Smooth muscle cell (in vitro differentiated cells): ENCODE results near the gene SPHK1. TPM values are rescaled to one million over a fixed set of nuclear protein-coding genes. Genes with fewer than 3 reads are reported as not detected.

Experiments
- DNase-seq: peaks from one replicate; lab custom pipeline; 2025; ENCODE audit not compliant: unreplicated experiment; lab: John Stamatoyannopoulos, UW
- H2AFZ ChIP-seq: fragments of 200-600 bp; sonication (generic); 2 replicates; pipeline ENCODE4 v1.6.0; 2016; ENCODE audit warnings: antibody characterized with exemption, low read depth, mild to moderate bottlenecking
- H3F3A ChIP-seq: fragments of 200-600 bp; sonication (generic); 2 replicates; pipeline ENCODE4 v1.6.0; 2017; ENCODE audit warnings: antibody characterized with exemption, low read depth
- H3K27ac ChIP-seq: fragments of 200-600 bp; sonication (generic); 2 replicates; pipeline ENCODE4 v1.5.1; 2016; ENCODE audit warnings: low read depth, mild to moderate bottlenecking
- H3K27me3 ChIP-seq: fragments of 200-600 bp; sonication (generic); 2 replicates; pipeline ENCODE4 v1.6.1; 2016; ENCODE audit warnings: low read depth, mild to moderate bottlenecking
- H3K36me3 ChIP-seq: fragments of 200-600 bp; sonication (generic); 2 replicates; pipeline ENCODE4 v1.5.1; 2016; ENCODE audit warnings: low read depth
- H3K4me1 ChIP-seq: fragments of 200-600 bp; sonication (generic); 2 replicates; pipeline ENCODE4 v1.5.1; 2016; ENCODE audit warnings: low read depth
- H3K4me2 ChIP-seq: fragments of 200-600 bp; sonication (generic); 2 replicates; pipeline ENCODE4 v1.6.0; 2016; ENCODE audit warnings: mild to moderate bottlenecking
- H3K4me3 ChIP-seq: fragments of 200-600 bp; sonication (generic); 2 replicates; pipeline ENCODE4 v1.5.1; 2016; ENCODE audit warnings: mild to moderate bottlenecking
- H3K79me2 ChIP-seq: fragments of 200-600 bp; sonication (generic); 2 replicates; pipeline ENCODE4 v1.6.0; 2016; ENCODE audit warnings: low read depth, mild to moderate bottlenecking
- H3K9ac ChIP-seq: fragments of 200-600 bp; sonication (generic); 2 replicates; pipeline ENCODE4 v1.6.0; 2016; ENCODE audit warnings: low read depth
- H3K9me3 ChIP-seq: fragments of 200-600 bp; sonication (generic); replicated peaks from 2 replicates; pipeline ENCODE4 v1.5.1; 2016; ENCODE audit warnings: low read depth
- H4K20me1 ChIP-seq: fragments of 200-600 bp; sonication (generic); 2 replicates; pipeline ENCODE4 v1.6.0; 2016; ENCODE audit warnings: low read depth
- WGBS: methylation state at CpG from one replicate; pipeline ENCODE4 v1.1.7; 2016; ENCODE audit warnings: low lambda C conversion rate; 5-methylcytosine and 5-hydroxymethylcytosine counted together
- polyA plus RNA-seq: library from polyadenylated mRNA; unstranded; fragments of >200 nt; fragmentation: Nextera tagmentation; extraction: Ambion mirVana; gene quantifications from 2 replicates; pipeline ENCODE4 v1.2.1, GENCODE V29; 2016
- total RNA-seq: library from RNA; depleted of rRNA; stranded (reverse); fragments of >200 nt; gene quantifications from 2 replicates; pipeline ENCODE4 v1.2.3, GENCODE V29; 2014
- TF ChIP-seq, protein P1 (sequence below): fragments of 200-600 bp; sonication (generic); IDR thresholded peaks from 2 replicates; pipeline ENCODE4 v1.5.1; 2017; ENCODE audit warnings: borderline replicate concordance, mild to moderate bottlenecking, antibody characterized with exemption; ENCODE audit not compliant: insufficient read depth, poor library complexity, severe bottlenecking

The SPHK1 gene
- total and polyA plus RNA-seq, 2 experiments from 2014 or later = 20.1 to 24.8 TPM

DNA sequence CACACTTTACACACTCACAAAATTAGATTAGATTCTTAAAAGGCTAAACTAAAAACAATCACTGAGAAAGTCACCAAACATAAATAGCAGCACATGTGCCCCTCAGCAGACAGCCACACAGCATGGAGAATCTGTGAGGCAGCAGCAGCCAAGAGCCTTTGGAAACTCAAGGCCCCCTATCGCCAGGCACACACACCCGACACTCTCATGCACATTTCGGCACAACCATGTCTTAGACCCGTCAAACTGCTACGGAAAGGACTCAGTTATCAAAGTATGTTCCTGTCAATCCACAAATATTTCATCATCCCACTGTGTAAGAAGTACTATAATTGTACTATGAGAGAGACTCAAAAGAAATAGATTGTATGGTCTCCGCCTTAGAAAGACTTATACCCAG is 47.6 kb downstream of the SPHK1 start:
- TF ChIP-seq, protein P1, sequence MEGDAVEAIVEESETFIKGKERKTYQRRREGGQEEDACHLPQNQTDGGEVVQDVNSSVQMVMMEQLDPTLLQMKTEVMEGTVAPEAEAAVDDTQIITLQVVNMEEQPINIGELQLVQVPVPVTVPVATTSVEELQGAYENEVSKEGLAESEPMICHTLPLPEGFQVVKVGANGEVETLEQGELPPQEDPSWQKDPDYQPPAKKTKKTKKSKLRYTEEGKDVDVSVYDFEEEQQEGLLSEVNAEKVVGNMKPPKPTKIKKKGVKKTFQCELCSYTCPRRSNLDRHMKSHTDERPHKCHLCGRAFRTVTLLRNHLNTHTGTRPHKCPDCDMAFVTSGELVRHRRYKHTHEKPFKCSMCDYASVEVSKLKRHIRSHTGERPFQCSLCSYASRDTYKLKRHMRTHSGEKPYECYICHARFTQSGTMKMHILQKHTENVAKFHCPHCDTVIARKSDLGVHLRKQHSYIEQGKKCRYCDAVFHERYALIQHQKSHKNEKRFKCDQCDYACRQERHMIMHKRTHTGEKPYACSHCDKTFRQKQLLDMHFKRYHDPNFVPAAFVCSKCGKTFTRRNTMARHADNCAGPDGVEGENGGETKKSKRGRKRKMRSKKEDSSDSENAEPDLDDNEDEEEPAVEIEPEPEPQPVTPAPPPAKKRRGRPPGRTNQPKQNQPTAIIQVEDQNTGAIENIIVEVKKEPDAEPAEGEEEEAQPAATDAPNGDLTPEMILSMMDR = no peak
- H3K79me2 ChIP-seq = peaks cover 53% of the 10 kb centered on the region
- no peak overlapping the region for H3K27ac ChIP-seq
- H3F3A ChIP-seq = no peaks in the 10 kb centered on the region
- peaks cover 96% of the 10 kb centered on the region for H4K20me1 ChIP-seq
- H3K4me2 ChIP-seq = no peak overlapping the region
- no peaks in the 10 kb centered on the region for H3K36me3 ChIP-seq
- no peak overlapping the region for H3K4me3 ChIP-seq
- H3K9ac ChIP-seq = no peak overlapping the region
- no peak for DNase-seq
- 95% methylated on average over 6 of the region's 6 CpGs for WGBS
- H2AFZ ChIP-seq = no peak overlapping the region
- H3K27me3 ChIP-seq = no peaks in the 10 kb centered on the region
- H3K9me3 ChIP-seq = no peaks in the 10 kb centered on the region
- H3K4me1 ChIP-seq = no peaks in the 10 kb centered on the region

DNA sequence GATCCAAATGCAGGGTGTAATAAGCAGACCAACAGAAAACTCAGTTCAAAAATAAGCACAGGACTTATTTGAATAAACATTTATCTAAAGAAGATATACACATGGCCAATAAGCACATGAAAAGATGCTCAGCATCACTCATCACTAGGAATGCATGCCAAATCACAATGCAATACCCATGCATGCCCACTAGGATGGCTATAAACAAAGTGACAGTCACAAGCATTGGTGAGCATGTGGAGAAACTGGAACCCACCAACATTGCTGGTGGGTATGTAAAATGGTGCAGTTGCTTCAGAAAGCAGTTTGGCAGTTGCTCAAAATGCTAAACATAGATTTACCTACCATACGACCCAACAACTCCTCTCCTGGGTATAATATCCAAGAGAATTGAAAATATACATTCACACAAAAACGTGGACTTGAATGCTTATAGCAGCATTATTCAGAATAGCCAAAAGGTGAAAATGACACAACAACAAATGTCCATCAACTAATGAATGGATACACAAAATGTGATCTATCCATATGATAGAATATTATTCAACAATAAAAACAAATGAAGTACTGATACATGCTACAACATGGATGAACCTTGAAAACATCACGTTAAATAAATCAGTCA is 48.4 kb downstream of the SPHK1 start:
- Histone ChIP-seq H2AFZ (no peak overlapping the region), H4K20me1 (peaks cover 96% of the 10 kb centered on the region), H3K4me1 (no peaks in the 10 kb centered on the region), H3K27me3 (no peaks in the 10 kb centered on the region), H3K4me2 (no peak overlapping the region), H3K4me3 (no peak overlapping the region), H3K27ac (no peak overlapping the region), H3K9ac (no peak overlapping the region), H3K79me2 (peaks cover 57% of the 10 kb centered on the region), H3K9me3 (no peaks in the 10 kb centered on the region), H3K36me3 (no peaks in the 10 kb centered on the region), H3F3A (no peaks in the 10 kb centered on the region)
- TF ChIP-seq, protein P1 = peak; percentile 41
- WGBS = 85% methylated on average over 3 of the region's 3 CpGs
- no peak for DNase-seq

DNA sequence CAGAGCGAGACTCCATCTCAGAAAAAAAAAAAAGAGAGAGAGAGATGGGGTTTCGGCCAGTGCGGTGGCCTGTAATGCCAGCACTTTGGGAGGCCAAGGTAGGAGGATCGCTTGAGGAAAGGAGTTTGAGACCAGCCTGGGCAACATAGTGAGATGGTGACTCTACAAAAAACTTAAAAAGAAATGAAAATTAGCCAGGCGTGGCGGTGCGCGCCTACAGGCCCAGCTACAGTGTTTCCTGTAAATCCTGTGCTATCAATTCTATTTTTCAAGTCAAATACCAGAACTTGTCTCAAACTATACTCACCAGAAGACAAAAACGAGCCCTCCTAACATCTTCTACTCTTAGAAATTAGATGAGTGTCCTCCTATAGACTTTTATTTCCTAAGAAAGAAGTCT is 49.3 kb downstream of the SPHK1 start:
- H3K27me3 ChIP-seq = no peaks in the 10 kb centered on the region
- H3K9me3 ChIP-seq = no peaks in the 10 kb centered on the region
- no peaks in the 10 kb centered on the region for H3F3A ChIP-seq
- H3K79me2 ChIP-seq = peaks cover 59% of the 10 kb centered on the region
- TF ChIP-seq, protein P1 = no peak
- no peak overlapping the region for H3K4me3 ChIP-seq
- peaks cover 96% of the 10 kb centered on the region for H4K20me1 ChIP-seq
- no peaks in the 10 kb centered on the region for H3K36me3 ChIP-seq
- H3K4me1 ChIP-seq = no peaks in the 10 kb centered on the region
- no peak overlapping the region for H2AFZ ChIP-seq
- no peak overlapping the region for H3K27ac ChIP-seq
- H3K4me2 ChIP-seq = no peak overlapping the region
- DNase-seq = no peak
- no peak overlapping the region for H3K9ac ChIP-seq
- WGBS = 96% methylated on average over 9 of the region's 9 CpGs

DNA sequence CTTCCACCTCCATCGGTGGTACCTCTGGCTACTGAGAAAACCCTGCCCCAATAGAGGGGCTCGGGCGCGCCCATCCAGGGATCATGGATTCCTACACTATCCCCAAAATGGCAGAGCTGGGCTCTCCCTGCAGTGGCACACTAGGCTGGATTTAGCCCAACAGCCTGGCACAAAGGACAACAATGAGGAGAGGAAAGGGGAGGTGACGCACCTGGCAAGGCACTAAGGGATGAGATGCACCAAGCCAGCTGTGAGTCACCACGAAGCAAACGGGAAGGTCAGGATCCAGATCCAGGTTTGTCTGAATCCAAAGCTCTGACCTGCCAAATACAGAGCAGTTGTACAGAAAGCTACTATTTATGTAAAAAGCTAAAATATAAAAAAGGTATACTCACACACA is 50.5 kb downstream of the SPHK1 start:
- no peak overlapping the region for H2AFZ ChIP-seq
- H4K20me1 ChIP-seq = peaks cover 100% of the 10 kb centered on the region
- peaks cover 3% of the 10 kb centered on the region for H3F3A ChIP-seq
- no peaks in the 10 kb centered on the region for H3K4me1 ChIP-seq
- whole genome bisulfite sequencing = 98% methylated on average over 7 of the region's 7 CpGs
- peaks cover 70% of the 10 kb centered on the region for H3K79me2 ChIP-seq
- H3K27me3 ChIP-seq = no peaks in the 10 kb centered on the region
- no peaks in the 10 kb centered on the region for H3K9me3 ChIP-seq
- TF ChIP-seq, protein P1 = no peak
- H3K36me3 ChIP-seq = no peaks in the 10 kb centered on the region
- no peak overlapping the region for H3K4me3 ChIP-seq
- H3K27ac ChIP-seq = no peak overlapping the region
- no peak overlapping the region for H3K9ac ChIP-seq
- DNase-seq = no peak
- no peak overlapping the region for H3K4me2 ChIP-seq
